Retina (tissue), 1 donor: Measurements from ENCODE around the gene TIMM10B.
A peak's percentile ranks its signal among the peaks of the same experiment; 100 is the strongest.

Source experiments
- DNase-seq: peaks from one replicate; pipeline ENCODE4 v3.0.0-alpha.2; 2016

TIMM10B gene

GRCh38 chr11:6481012-6481923 lies at the start of gene TIMM10B, which contains the start of gene ARFIP2:
Gene TIMM10B (plus strand): TSS chr11:6481501. CDS start chr11:6481517, 16 bp downstream.
Gene ARFIP2 (minus strand): TSS chr11:6481331. CDS start chr11:6480421, 910 bp downstream.
- peak; percentile 96 for DNase-seq

- DNase-seq: no peak
These were observed 49.4 kb upstream of the TIMM10B start for GRCh38 chr11:6431861-6432260.

GRCh38 chr11:6433998-6434660 lies 47.2 kb upstream of the TIMM10B start:
- DNase-seq: no peak

- DNase-seq: no peak
These were observed 43.9 kb upstream of the TIMM10B start for GRCh38 chr11:6437423-6437822.

- no peak for DNase-seq
These were observed 43.3 kb upstream of the TIMM10B start for GRCh38 chr11:6437993-6438392.

- DNase-seq: peak; percentile 34
These were observed 42.2 kb upstream of the TIMM10B start for GRCh38 chr11:6438979-6439571.

GRCh38 chr11:6440906-6441358 lies 40.4 kb upstream of the TIMM10B start, which contains the start of gene HPX:
Gene HPX (minus strand): TSS chr11:6440987. CDS start chr11:6440963, 24 bp downstream.
- DNase-seq: no peak

GRCh38 chr11:6442441-6442840 lies 38.9 kb upstream of the TIMM10B start:
- no peak for DNase-seq

- DNase-seq: peak; percentile 63
These were observed 37.9 kb upstream of the TIMM10B start for GRCh38 chr11:6443269-6444003.

GRCh38 chr11:6448574-6448973 lies 32.7 kb upstream of the TIMM10B start:
- DNase-seq: no peak

- no peak for DNase-seq
These were observed 29.1 kb upstream of the TIMM10B start for GRCh38 chr11:6452219-6452618.

GRCh38 chr11:6453152-6453551 lies 28.1 kb upstream of the TIMM10B start:
- no peak for DNase-seq

GRCh38 chr11:6455070-6455469 lies 26.2 kb upstream of the TIMM10B start:
- no peak for DNase-seq

- DNase-seq: no peak
These were observed 24.8 kb upstream of the TIMM10B start for GRCh38 chr11:6456361-6457073.

GRCh38 chr11:6457581-6458320 lies 23.6 kb upstream of the TIMM10B start:
- no peak for DNase-seq

- no peak for DNase-seq
These were observed 22.8 kb upstream of the TIMM10B start for GRCh38 chr11:6458352-6459098.

GRCh38 chr11:6459099-6459450 lies 22.2 kb upstream of the TIMM10B start:
- DNase-seq: no peak

GRCh38 chr11:6468712-6469495 lies 12.4 kb upstream of the TIMM10B start:
- DNase-seq: peak; percentile 82

- no peak for DNase-seq
These were observed 11.7 kb upstream of the TIMM10B start for GRCh38 chr11:6469599-6469998.

- DNase-seq: peak; percentile 22
These were observed 8.4 kb upstream of the TIMM10B start for GRCh38 chr11:6472934-6473333.
